Astrocyte (in vitro differentiated cells and primary cell): Measurements from ENCODE around the gene CELSR3.

Experiments
- CTCF ChIP-seq: IDR thresholded peaks from 2 replicates; pipeline ENCODE4 v1.5.1; 2011; ENCODE audit warnings: low read depth, mild to moderate bottlenecking, inconsistent platforms, low read length, moderate library complexity; ENCODE audit not compliant: insufficient read depth
- EZH2 ChIP-seq: IDR thresholded peaks from 2 replicates; pipeline ENCODE4 v1.6.1; 2012; ENCODE audit warnings: mild to moderate bottlenecking, low read length, inconsistent platforms; ENCODE audit not compliant: insufficient read depth

GRCh38 chr3:48689384-48689783 is 26.7 kb upstream of the CELSR3 start:
- TF ChIP-seq CTCF (no peak), EZH2 (no peak)
